WTC11 (cell line): ENCODE results near the gene ARMH1.

Source experiments
- ESRRA ChIP-seq: sonication (generic); formaldehyde crosslinking; IDR thresholded peaks from 2 replicates; pipeline ENCODE4 v1.8.1; 2022; ENCODE audit warnings: mild to moderate bottlenecking, missing genetic modification reagents, borderline replicate concordance
- USF2 ChIP-seq: sonication (generic); formaldehyde crosslinking; IDR thresholded peaks from 2 replicates; pipeline ENCODE4 v1.8.1; 2023; ENCODE audit warnings: mild to moderate bottlenecking, missing genetic modification reagents, moderate library complexity
- ZNF281 ChIP-seq: sonication (generic); formaldehyde crosslinking; IDR thresholded peaks from 2 replicates; pipeline ENCODE4 v1.8.0; 2023; ENCODE audit warnings: mild to moderate bottlenecking, missing genetic modification reagents

- TF ChIP-seq USF2 (CRISPR knock-in tag) = no peak
- no peak for TF ChIP-seq ZNF281 (CRISPR knock-in tag)
- TF ChIP-seq ESRRA (CRISPR knock-in tag) = no peak
Measured at GRCh38 chr1:44693159-44693558, 18.6 kb downstream of the ARMH1 start.
